Ascending aorta (tissue), 2 donors: ENCODE measurements around the gene CLVS2. TPM values are rescaled to one million over a fixed set of nuclear protein-coding genes. Genes with fewer than 3 reads are reported as not detected.
A peak's percentile ranks its signal among the peaks of the same experiment; 100 is the strongest.

Source experiments
- DNase-seq, 2 donors: peaks; one replicate each; pipeline ENCODE4 v3.0.0-alpha.2; 2019; ENCODE audit warnings: low spot score in 2 of 2
- H3K27ac ChIP-seq, 2 donors: fragments of 200-600 bp; sonication (generic); one replicate each; pipeline ENCODE4 v1.5.1; 2016 to 2017; ENCODE audit warnings: mild to moderate bottlenecking in 1 of 2
- H3K27me3 ChIP-seq: fragments of 200-600 bp; sonication (generic); one replicate; pipeline ENCODE4 v1.5.1; 2017
- H3K36me3 ChIP-seq, 2 donors: fragments of 200-600 bp; sonication (generic); one replicate each; pipeline ENCODE4 v1.5.1; 2016
- H3K4me1 ChIP-seq, 2 donors: fragments of 200-600 bp; sonication (generic); one replicate each; pipeline ENCODE4 v1.5.1; 2016 to 2017; ENCODE audit warnings: mild to moderate bottlenecking in 1 of 2
- H3K4me3 ChIP-seq, 2 donors: fragments of 200-600 bp; sonication (generic); one replicate each; pipeline ENCODE4 v1.5.1; 2016 to 2017; ENCODE audit warnings: mild to moderate bottlenecking in 1 of 2
- H3K9me3 ChIP-seq, 2 donors: fragments of 200-600 bp; sonication (generic); one replicate each; pipeline ENCODE4 v1.5.1; 2016
- CTCF ChIP-seq, 3 experiments: fragments of 200-600 bp in 2 of 3; fragments of 450-650 bp in 1 of 3; sonication (generic) in 2 of 3; IDR thresholded peaks; one replicate each; pipeline ENCODE4 v1.5.1; 2016 to 2019; ENCODE audit warnings: antibody characterized with exemption in 3 of 3, mild to moderate bottlenecking in 1 of 3, moderate library complexity in 1 of 3
- intact Hi-C: fragments of 100-400 bp; cut with DNase I; formaldehyde crosslinking; loops from one replicate; pipeline ENCODE4 v1.15.1; 2023
- total RNA-seq: library from RNA; depleted of rRNA; stranded (reverse); fragments of >200 nt; gene quantifications from one replicate; pipeline ENCODE4 v1.1.0, GENCODE V29; 2016

CLVS2 gene
- total RNA-seq, 1 donor from 2014 or later = not detected

DNA sequence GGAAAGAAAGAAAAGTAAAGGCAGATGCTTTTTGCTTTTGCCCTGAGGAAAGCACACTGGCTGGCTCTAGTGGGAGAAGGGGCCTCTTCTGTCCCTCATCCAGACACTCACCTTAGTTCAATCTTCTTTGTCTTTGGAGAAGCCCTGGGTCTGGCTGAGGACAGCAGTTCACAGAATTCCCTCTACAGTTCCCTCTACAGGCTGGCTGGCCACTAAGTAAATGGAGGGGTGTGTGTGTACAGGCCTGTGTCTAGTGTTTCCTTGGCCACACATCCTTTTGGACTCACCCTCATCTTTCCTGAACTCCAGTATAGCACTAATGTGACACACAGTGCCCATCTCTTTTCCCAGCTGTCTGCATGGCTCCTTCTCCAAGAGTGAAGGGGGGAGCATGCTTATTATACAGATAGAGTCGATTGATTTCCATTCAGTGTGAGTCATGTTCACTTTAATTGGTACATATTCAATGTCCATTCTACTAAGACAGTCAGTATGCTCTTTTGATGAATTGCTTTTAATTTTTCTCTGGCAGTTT lies 26.0 kb upstream of the CLVS2 start:
- TF ChIP-seq CTCF (IDR thresholded peaks at IDR 0.05) = no peak
- intact Hi-C loops = no loop called here
- no peak for DNase-seq

DNA sequence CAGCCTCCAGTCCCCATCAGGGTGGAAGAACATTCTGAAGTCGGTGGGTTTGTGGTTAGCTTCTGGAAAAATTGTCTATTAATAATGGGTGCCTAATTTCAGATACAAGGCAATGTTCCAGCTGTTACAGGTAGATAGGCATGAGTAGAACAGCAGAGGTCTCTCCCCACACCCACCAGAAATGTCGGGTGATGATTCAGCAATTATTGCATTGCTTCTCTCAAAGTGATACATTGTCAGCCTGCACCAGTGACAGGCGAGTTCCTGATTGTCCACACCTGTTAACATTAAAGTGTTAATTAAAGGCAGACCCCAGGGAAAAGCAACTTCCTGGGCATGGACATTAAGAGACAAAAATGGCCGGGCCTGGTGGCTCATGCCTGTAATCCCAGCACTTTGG lies 18.9 kb upstream of the CLVS2 start:
- no peaks in the 10 kb centered on the region for H3K27me3 ChIP-seq
- no peak overlapping the region for H3K4me3 ChIP-seq
- H3K36me3 ChIP-seq = no peaks in the 10 kb centered on the region
- no peaks in the 10 kb centered on the region for H3K4me1 ChIP-seq
- no peaks in the 10 kb centered on the region for H3K9me3 ChIP-seq
- no peak for TF ChIP-seq CTCF (IDR thresholded peaks at IDR 0.05)
- DNase-seq = no peak
- intact Hi-C loops = no loop called here
- H3K27ac ChIP-seq = no peak overlapping the region

More for the DNA sequence above, 26.0 kb upstream of the CLVS2 start:
- Histone ChIP-seq H3K27ac (no peak overlapping the region), H3K9me3 (no peaks in the 10 kb centered on the region), H3K27me3 (no peaks in the 10 kb centered on the region), H3K36me3 (no peaks in the 10 kb centered on the region), H3K4me1 (no peaks in the 10 kb centered on the region), H3K4me3 (no peak overlapping the region)

- H3K9me3 ChIP-seq = no peaks in the 10 kb centered on the region
- no peak for TF ChIP-seq CTCF (IDR thresholded peaks at IDR 0.05)
- H3K27me3 ChIP-seq = no peaks in the 10 kb centered on the region
- H3K4me3 ChIP-seq = no peak overlapping the region
- no peaks in the 10 kb centered on the region for H3K36me3 ChIP-seq
- no peak for DNase-seq
- intact Hi-C loops = no loop called here
- no peaks in the 10 kb centered on the region for H3K4me1 ChIP-seq
- H3K27ac ChIP-seq = no peak overlapping the region
Observed at GRCh38 chr6:122984393-122984792, 11.6 kb upstream of the CLVS2 start.

- H3K27me3 ChIP-seq = no peaks in the 10 kb centered on the region
- no peak overlapping the region for H3K4me3 ChIP-seq
- H3K4me1 ChIP-seq = peaks cover 0 to 2% of the 10 kb centered on the region in 2 donors
- H3K27ac ChIP-seq = no peak overlapping the region
- intact Hi-C loops = no loop called here
- H3K9me3 ChIP-seq = no peaks in the 10 kb centered on the region
- no peaks in the 10 kb centered on the region for H3K36me3 ChIP-seq
- DNase-seq = no peak
- TF ChIP-seq CTCF (IDR thresholded peaks at IDR 0.05) = no peak
Observed at GRCh38 chr6:122994256-122994655, 1.8 kb upstream of the CLVS2 start.

GRCh38 chr6:122996794-122997505 lies 915 bp downstream of the CLVS2 start:
- Histone ChIP-seq H3K27ac (no peak overlapping the region), H3K27me3 (no peaks in the 10 kb centered on the region), H3K9me3 (no peaks in the 10 kb centered on the region), H3K4me3 (peak overlapping the region in 1 of 2 donors; percentile 23), H3K36me3 (no peaks in the 10 kb centered on the region), H3K4me1 (peaks cover 0 to 2% of the 10 kb centered on the region in 2 donors)
- no peak for DNase-seq
- no peak for TF ChIP-seq CTCF (IDR thresholded peaks at IDR 0.05)
- intact Hi-C loops = no loop called here
